Retinal pigment epithelial cell (primary cell): Measurements from ENCODE around the gene FAH.

Source experiments
- DNase-seq: peaks from one replicate; pipeline ENCODE4 v3.0.0-alpha.2; 2010; ENCODE audit warnings: low read depth
- H3K4me3 ChIP-seq: 2 replicates; pipeline ENCODE4 v1.5.1; 2011; ENCODE audit warnings: mild to moderate bottlenecking, low read length, control low read depth, moderate library complexity
- TF ChIP-seq, protein P1 (sequence below): conservative IDR thresholded peaks from 2 replicates; pipeline ENCODE4 v1.5.1; 2011; ENCODE audit warnings: low read depth, low read length, control low read depth, inconsistent platforms

The FAH gene

DNA sequence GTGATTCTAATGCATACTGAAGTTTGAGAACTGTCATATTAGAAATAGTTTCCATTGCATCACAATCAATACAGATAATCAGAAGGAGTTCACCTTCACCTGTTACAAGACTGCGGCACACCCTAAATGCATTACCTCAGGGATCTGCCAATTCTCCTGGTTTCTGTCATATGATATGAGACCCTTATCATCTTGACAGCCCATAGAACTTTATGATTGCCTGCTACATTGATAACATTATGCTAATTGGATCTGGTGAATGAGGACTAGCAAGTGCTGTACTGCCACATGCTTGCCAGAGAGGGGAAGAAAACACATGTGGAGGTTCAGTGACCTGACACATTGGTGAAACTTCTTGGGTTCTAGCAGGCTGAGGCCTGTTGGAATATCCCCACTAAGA lies 41.4 kb downstream of the FAH start:
- DNase-seq = no peak
- TF ChIP-seq, protein P1, sequence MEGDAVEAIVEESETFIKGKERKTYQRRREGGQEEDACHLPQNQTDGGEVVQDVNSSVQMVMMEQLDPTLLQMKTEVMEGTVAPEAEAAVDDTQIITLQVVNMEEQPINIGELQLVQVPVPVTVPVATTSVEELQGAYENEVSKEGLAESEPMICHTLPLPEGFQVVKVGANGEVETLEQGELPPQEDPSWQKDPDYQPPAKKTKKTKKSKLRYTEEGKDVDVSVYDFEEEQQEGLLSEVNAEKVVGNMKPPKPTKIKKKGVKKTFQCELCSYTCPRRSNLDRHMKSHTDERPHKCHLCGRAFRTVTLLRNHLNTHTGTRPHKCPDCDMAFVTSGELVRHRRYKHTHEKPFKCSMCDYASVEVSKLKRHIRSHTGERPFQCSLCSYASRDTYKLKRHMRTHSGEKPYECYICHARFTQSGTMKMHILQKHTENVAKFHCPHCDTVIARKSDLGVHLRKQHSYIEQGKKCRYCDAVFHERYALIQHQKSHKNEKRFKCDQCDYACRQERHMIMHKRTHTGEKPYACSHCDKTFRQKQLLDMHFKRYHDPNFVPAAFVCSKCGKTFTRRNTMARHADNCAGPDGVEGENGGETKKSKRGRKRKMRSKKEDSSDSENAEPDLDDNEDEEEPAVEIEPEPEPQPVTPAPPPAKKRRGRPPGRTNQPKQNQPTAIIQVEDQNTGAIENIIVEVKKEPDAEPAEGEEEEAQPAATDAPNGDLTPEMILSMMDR = no peak
- H3K4me3 ChIP-seq = no peak overlapping the region

DNA sequence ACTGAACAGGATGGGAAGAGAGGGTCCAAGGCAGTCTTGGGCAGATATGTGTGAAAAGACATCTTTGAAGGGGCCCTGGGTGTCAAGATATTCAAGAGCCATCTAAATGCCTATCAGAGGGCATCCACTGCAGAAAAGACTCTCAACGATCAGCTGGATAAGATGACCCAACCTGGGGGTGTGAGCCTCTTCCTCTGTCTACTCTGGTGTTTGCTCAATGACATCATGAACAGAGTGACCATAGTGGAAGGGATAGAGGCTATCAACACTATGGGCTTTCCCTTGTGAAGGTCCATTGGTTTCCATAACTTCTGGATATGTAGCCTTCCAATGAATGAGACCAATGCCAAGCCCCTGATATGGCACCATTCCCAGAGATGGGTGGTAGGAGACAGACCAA lies 42.1 kb downstream of the FAH start:
- DNase-seq = no peak
- TF ChIP-seq, protein P1 = no peak

DNA sequence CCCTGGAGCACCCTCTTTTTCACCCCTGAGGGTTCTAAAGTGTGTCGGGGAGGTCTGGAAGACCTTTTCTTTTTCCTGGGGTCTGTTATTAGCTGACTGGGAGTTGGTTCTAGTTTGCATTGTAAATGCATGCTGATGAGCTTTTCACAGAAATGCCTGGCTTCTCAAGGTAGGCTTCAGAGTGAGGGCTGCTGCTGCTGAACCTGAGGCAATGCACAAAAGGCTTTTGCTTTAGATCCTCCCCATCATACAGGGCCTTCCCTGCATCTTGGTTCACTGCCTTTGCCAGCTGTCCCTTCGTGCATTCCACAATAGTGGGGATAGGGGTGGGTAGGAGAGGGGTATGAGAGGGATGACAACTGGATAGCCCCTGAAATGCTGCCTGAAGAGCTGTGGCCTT lies 46.6 kb downstream of the FAH start:
- TF ChIP-seq, protein P1 = no peak
- no peak overlapping the region for H3K4me3 ChIP-seq
- no peak for DNase-seq

More for the DNA sequence above, 42.1 kb downstream of the FAH start:
- H3K4me3 ChIP-seq = no peak overlapping the region

DNA sequence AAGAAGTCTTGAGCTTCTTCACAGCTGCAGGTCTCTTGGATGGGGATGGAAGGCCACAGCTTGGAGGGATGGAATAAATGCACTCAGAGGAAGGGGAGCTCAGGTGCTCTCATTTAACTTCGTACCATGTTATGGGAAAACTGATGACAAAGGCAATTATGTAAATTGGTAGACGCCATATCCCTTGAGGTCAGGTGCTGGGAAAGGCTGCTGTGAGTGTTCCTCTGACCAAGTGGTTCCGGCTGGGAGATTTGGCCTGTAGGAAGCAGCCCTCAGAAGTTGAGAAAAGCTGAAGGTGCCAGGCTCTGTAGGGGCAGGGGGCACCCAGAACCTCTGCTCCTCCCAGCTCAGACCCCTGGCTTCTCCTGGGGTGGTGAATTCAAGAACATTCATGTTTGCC lies 47.1 kb downstream of the FAH start:
- TF ChIP-seq, protein P1 = no peak
- no peak overlapping the region for H3K4me3 ChIP-seq
- no peak for DNase-seq

DNA sequence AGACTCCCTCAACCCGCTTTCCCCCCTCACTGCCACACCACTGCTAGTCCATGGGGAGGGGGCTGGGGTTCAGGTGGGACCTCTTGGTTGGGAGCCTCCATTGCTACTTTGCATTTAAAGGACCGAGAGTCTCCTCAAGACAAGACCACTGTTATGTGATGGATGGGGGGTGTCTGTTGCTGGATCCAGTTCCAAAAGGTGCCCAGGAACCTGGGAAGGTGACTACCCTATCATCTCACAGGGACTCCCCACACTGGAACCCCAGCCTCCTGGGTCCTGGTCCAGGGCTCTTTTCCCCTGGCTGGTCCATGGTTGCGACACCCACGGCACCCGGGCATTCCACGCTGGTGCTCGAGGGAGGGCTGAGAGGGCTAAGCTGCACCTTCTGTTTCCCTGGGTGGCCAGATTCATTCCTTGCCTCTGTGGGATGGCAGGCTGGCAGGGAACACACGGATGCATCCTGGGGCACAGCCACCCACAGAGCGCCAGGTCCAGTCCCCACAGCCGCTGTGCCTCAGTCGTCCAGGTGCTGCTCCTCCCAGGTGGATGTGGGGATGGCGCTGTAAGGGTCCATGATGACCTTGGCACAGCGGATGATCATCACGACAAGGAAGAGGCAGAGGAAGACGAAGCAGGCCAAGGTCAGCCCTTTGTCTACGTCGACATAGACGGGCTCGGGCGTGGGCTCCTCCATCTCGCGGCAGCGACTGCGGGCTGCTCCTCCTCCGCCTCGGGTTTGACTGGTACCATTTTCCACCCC lies 48.6 kb downstream of the FAH start:
- TF ChIP-seq, protein P1 = no peak
- no peak overlapping the region for H3K4me3 ChIP-seq
- no peak for DNase-seq

DNA sequence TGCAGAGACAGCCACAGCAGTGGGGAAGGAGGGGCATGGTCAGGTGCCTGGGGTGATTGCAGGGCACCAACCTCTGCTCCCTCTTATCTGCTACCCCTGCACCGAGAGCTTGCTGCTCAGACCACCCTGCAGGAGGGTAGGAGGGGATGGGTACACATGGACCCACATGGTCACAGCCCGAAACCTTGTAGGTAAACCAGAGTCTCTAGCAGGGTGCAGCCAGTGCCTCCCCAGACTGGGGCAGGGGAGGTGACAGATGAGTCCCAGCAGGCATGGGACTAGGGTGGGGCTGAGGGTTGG lies 49.2 kb downstream of the FAH start:
- DNase-seq = no peak
- H3K4me3 ChIP-seq = no peak overlapping the region
- TF ChIP-seq, protein P1 = no peak

DNA sequence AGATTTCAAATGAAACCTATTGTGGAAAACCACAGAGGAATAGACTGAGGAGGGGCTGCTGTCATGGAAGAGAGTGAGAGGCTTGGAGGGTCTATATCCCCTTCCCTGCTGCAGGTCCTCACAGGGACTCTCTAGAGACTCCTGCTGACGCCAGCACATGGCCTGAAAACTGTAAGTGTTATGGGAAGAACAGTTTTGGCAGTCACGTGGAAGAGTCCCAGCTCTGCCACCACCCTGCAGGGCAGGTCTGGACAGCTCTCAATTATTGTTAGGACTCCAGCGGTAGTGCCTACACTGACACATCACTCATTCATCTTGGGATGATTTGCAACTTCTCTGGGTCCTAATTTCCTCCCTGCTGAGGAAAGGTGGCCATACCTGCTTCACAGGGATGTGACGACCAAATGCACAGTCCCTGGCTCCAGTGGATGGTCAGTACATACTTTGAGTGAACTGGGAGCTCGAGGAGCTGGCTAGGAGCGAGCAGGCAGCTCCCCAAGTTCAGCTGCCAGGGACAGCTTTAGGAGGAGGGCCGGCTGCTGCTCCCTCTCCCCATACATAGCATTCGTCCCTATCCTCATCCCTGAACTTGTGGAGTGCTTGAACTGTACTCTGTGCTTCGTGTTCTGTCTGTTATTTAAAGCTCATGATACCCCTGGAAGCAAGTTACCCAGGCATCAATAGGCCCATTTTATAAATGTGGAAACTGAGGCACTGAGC lies 50.0 kb downstream of the FAH start:
- TF ChIP-seq, protein P1 = no peak
- no peak overlapping the region for H3K4me3 ChIP-seq
- no peak for DNase-seq
